Panc1 (cell line): ENCODE data around the gene AS3MT. TPM values are rescaled to one million over a fixed set of nuclear protein-coding genes. Genes with fewer than 3 reads are reported as not detected.

Source experiments
- ATAC-seq: fragments of 200-7000 bp; cut with Tn5 transposase; 2 replicates; pipeline ENCODE4 v1.9.1; 2020; ENCODE audit warnings: mild to moderate bottlenecking, moderate library complexity
- BruUV-seq: library from RNA; stranded (reverse); fragments of 400-500 nt; replicated peaks from 2 replicates; lab custom pipeline; 2021; lab: Mats Ljungman, UMichigan
- CTCF ChIA-PET: fragments of 300-600 bp; sonication (Branson Sonifier 250); formaldehyde crosslinking; loops from one replicate; lab custom pipeline; 2022; ENCODE audit warnings: antibody characterized with exemption; lab: Charles Lee
- POLR2A ChIA-PET: fragments of 300-600 bp; sonication (Branson Sonifier 250); formaldehyde crosslinking; loops from one replicate; lab custom pipeline; 2022; ENCODE audit warnings: antibody characterized with exemption; lab: Charles Lee
- DNase-seq: peaks from one replicate; pipeline ENCODE4 v3.0.0-alpha.2; 2010; ENCODE audit warnings: low read depth, low spot score
- H3K27ac ChIP-seq: 2 replicates; pipeline ENCODE4 v1.5.1; 2011; ENCODE audit warnings: mild to moderate bottlenecking, low read length, inconsistent platforms
- H3K27me3 ChIP-seq: fragments of 200-500 bp; sonication (Bioruptor generic); 2 replicates; pipeline ENCODE4 v1.6.0; 2014; ENCODE audit warnings: low read length, inconsistent platforms; ENCODE audit not compliant: control insufficient read depth, insufficient read depth
- H3K36me3 ChIP-seq: fragments of 200-500 bp; sonication (Bioruptor generic); 2 replicates; pipeline ENCODE4 v1.5.1; 2014; ENCODE audit warnings: inconsistent platforms, mild to moderate bottlenecking, low read length, moderate library complexity; ENCODE audit not compliant: control insufficient read depth, insufficient read depth
- H3K4me1 ChIP-seq: 2 replicates; pipeline ENCODE4 v1.5.1; 2011; ENCODE audit warnings: inconsistent platforms, mild to moderate bottlenecking, low read length, moderate library complexity; ENCODE audit not compliant: control insufficient read depth, insufficient read depth
- H3K4me3 ChIP-seq, 2 experiments: 2 replicates each; pipeline ENCODE4 v1.5.1; 2011 to 2012; ENCODE audit warnings: low read depth in 2 of 2, low read length in 2 of 2, mild to moderate bottlenecking in 2 of 2, inconsistent platforms in 1 of 2, moderate library complexity in 1 of 2
- H3K9me3 ChIP-seq: fragments of 200-500 bp; sonication (Bioruptor generic); 2 replicates; pipeline ENCODE4 v1.5.1; 2014; ENCODE audit warnings: low read depth, mild to moderate bottlenecking, inconsistent platforms, low read length, moderate library complexity; ENCODE audit not compliant: control insufficient read depth, insufficient read depth
- POLR2AphosphoS5 ChIP-seq: IDR thresholded peaks from 2 replicates; pipeline ENCODE4 v1.6.1; 2012; ENCODE audit warnings: mild to moderate bottlenecking, low read depth, low read length, moderate library complexity
- SIN3A ChIP-seq: IDR thresholded peaks from 2 replicates; pipeline ENCODE4 v1.6.1; 2012; ENCODE audit warnings: low read depth, mild to moderate bottlenecking, low read length, moderate library complexity, borderline replicate concordance; ENCODE audit not compliant: insufficient read depth
- TCF7L2 ChIP-seq: IDR thresholded peaks from 2 replicates; pipeline ENCODE4 v1.6.1; 2011; ENCODE audit warnings: mild to moderate bottlenecking, low read depth, low read length, inconsistent platforms
- in situ Hi-C: cut with HindIII; loops from 2 replicates; pipeline ENCODE4 v1.10.0; 2016; ENCODE audit warnings: low sequenced_read_pairs, low pct_unique_long_range_greater_than_20kb
- intact Hi-C: fragments of 100-400 bp; cut with micrococcal nuclease; formaldehyde crosslinking; loops from one replicate; pipeline ENCODE4 v1.10.0; 2022; ENCODE audit not compliant: unreplicated experiment
- total RNA-seq: library from RNA; stranded (reverse); gene quantifications from one replicate; pipeline ENCODE4 v1.2.1, GENCODE V29; 2021; ENCODE audit not compliant: unreplicated experiment
- TF ChIP-seq, protein P1 (sequence below): fragments of 450-650 bp; IDR thresholded peaks from 2 replicates; pipeline ENCODE4 v1.5.1; 2017; ENCODE audit warnings: mild to moderate bottlenecking
- TF ChIP-seq, protein P2 (sequence below), 2 experiments: IDR thresholded peaks; 2 replicates each; pipeline ENCODE4 v1.6.1; 2011 to 2012; ENCODE audit warnings: low read depth in 2 of 2, control low read depth in 1 of 2, low read length in 1 of 2, mild to moderate bottlenecking in 1 of 2, moderate library complexity in 1 of 2; ENCODE audit not compliant: insufficient read depth in 1 of 2

AS3MT gene
- total RNA-seq, 1 experiment from 2014 or later: 4.0 TPM

DNA sequence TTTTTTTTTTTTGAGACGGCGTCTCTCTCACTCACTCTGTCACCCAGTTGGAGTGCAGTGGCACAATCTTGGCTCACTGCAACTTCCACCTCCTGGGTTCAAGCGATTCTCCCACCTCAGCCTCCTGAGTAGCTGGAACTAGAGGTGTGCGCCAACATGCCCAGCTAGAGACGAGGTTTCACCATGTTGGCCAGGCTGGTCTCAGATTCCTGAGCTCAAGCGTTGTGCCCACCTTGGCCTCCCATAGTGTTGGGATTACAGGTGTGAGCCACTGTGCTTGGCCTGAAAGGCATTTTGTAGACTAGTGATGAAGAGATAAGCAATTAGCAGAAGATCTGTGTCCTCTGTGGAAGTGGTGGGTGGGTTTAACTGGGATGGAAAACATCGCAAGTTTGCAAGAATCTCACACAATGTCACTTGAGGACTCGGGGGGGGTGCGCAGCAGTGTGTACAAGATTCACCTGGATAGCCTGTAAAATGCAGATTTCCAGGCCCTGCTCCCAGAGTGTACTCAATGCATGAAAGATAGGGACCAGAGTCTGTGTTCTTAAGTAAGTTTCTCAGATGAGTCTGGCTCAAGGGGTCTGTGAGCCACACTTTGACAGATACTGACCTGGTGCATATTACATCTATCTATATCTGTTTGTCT, 43.0 kb upstream of the AS3MT start:
- H3K9me3 ChIP-seq: no peaks in the 10 kb centered on the region
- H3K4me1 ChIP-seq: no peaks in the 10 kb centered on the region
- H3K36me3 ChIP-seq: no peaks in the 10 kb centered on the region
- H3K27me3 ChIP-seq: no peaks in the 10 kb centered on the region
- no TSS peak for BruUV-seq
- in situ Hi-C loops (no loop called here), intact Hi-C loops (no loop called here)
- ChIA-PET POLR2A (interaction anchor here (0.6 to 0.7 kb wide), 2 partner anchors 45 to 269 kb away, joined by 6 to 8 read pairs; no protein-coding TSS in a partner anchor), CTCF (no interaction called here)
- no peak overlapping the region for H3K27ac ChIP-seq
- TF ChIP-seq TCF7L2 (no peak), POLR2AphosphoS5 (no peak), SIN3A (no peak)
- TF ChIP-seq, protein P1, sequence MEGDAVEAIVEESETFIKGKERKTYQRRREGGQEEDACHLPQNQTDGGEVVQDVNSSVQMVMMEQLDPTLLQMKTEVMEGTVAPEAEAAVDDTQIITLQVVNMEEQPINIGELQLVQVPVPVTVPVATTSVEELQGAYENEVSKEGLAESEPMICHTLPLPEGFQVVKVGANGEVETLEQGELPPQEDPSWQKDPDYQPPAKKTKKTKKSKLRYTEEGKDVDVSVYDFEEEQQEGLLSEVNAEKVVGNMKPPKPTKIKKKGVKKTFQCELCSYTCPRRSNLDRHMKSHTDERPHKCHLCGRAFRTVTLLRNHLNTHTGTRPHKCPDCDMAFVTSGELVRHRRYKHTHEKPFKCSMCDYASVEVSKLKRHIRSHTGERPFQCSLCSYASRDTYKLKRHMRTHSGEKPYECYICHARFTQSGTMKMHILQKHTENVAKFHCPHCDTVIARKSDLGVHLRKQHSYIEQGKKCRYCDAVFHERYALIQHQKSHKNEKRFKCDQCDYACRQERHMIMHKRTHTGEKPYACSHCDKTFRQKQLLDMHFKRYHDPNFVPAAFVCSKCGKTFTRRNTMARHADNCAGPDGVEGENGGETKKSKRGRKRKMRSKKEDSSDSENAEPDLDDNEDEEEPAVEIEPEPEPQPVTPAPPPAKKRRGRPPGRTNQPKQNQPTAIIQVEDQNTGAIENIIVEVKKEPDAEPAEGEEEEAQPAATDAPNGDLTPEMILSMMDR: no peak
- TF ChIP-seq, protein P2, sequence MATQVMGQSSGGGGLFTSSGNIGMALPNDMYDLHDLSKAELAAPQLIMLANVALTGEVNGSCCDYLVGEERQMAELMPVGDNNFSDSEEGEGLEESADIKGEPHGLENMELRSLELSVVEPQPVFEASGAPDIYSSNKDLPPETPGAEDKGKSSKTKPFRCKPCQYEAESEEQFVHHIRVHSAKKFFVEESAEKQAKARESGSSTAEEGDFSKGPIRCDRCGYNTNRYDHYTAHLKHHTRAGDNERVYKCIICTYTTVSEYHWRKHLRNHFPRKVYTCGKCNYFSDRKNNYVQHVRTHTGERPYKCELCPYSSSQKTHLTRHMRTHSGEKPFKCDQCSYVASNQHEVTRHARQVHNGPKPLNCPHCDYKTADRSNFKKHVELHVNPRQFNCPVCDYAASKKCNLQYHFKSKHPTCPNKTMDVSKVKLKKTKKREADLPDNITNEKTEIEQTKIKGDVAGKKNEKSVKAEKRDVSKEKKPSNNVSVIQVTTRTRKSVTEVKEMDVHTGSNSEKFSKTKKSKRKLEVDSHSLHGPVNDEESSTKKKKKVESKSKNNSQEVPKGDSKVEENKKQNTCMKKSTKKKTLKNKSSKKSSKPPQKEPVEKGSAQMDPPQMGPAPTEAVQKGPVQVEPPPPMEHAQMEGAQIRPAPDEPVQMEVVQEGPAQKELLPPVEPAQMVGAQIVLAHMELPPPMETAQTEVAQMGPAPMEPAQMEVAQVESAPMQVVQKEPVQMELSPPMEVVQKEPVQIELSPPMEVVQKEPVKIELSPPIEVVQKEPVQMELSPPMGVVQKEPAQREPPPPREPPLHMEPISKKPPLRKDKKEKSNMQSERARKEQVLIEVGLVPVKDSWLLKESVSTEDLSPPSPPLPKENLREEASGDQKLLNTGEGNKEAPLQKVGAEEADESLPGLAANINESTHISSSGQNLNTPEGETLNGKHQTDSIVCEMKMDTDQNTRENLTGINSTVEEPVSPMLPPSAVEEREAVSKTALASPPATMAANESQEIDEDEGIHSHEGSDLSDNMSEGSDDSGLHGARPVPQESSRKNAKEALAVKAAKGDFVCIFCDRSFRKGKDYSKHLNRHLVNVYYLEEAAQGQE (IDR thresholded peaks at IDR 0.05; ENCODE audit: insufficient read depth in 1 of 2, low read depth in 2 of 2, low read length in 1 of 2): no peak
- H3K4me3 ChIP-seq: no peak overlapping the region
- no peak for DNase-seq
- no peak for ATAC-seq

GRCh38 chr10:102827597-102827975, 41.7 kb upstream of the AS3MT start:
- no peaks in the 10 kb centered on the region for H3K4me1 ChIP-seq
- intact Hi-C loops (no loop called here), in situ Hi-C loops (no loop called here)
- ATAC-seq (no peak), DNase-seq (no peak)
- no TSS peak for BruUV-seq
- ChIA-PET POLR2A (no interaction called here), CTCF (no interaction called here)
- H3K27me3 ChIP-seq: no peaks in the 10 kb centered on the region
- no peaks in the 10 kb centered on the region for H3K9me3 ChIP-seq
- no peaks in the 10 kb centered on the region for H3K36me3 ChIP-seq
- H3K4me3 ChIP-seq: no peak overlapping the region
- no peak overlapping the region for H3K27ac ChIP-seq
- TF ChIP-seq, protein P1: no peak
- TF ChIP-seq POLR2AphosphoS5: no peak
- no peak for TF ChIP-seq TCF7L2
- no peak for TF ChIP-seq SIN3A
- TF ChIP-seq, protein P2 (IDR thresholded peaks at IDR 0.05; ENCODE audit: insufficient read depth in 1 of 2, low read depth in 2 of 2, low read length in 1 of 2): no peak
